NCI-H128 (cell line): ENCODE results near the gene PLLP.
"Not testable (repeated sequence)": the region's sequence is repeated elsewhere in the genome, so short reads cannot be mapped to it uniquely, and the experiment has no call there.

Experiments used
- DNase-seq: peaks from one replicate; lab custom pipeline; 2025; ENCODE audit not compliant: unreplicated experiment; lab: John Stamatoyannopoulos, UW

PLLP gene

DNA sequence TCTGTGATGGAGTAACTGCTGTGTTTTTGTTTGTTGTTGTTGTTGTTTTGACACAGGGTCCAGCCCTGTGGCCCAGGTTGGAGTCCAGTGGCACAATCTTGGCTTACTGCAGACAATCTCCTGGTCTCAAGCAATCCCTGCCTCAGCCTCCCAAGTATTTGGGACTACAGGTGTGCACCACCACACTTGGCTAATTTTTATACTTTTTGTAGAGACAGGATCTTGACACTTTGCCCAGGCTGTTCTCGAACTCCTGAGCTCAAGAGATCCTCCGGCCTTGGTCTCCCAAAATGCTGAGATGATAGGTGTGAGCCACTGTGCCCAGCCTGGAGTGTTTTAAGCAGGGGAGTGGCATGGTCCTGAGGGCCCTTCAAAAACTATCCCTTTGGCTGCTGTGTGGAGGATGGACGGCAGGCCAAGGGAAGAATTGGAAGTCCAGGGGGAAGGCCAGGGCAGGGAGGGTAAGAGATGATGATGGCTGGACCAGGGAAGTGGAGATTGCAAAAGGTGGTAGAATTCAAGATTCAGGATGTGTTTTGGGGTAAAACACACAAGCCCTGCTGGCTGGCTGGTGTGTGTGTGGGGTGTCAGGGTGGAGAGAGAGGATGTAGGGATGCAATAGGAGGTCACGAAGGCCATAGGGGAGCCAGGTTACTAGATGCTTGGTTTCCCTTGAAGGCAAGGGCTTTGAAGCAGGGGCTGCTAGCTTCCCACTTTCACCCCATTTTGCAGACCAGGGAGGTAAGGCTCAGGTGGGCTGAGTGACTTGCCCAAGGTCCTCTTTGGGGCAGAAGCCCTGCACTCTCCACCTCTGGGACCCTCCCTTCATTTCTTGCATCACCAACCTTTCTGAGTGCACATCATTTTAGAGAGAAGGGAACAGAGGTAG is 18.8 kb upstream of the PLLP start:
- no peak for DNase-seq

DNA sequence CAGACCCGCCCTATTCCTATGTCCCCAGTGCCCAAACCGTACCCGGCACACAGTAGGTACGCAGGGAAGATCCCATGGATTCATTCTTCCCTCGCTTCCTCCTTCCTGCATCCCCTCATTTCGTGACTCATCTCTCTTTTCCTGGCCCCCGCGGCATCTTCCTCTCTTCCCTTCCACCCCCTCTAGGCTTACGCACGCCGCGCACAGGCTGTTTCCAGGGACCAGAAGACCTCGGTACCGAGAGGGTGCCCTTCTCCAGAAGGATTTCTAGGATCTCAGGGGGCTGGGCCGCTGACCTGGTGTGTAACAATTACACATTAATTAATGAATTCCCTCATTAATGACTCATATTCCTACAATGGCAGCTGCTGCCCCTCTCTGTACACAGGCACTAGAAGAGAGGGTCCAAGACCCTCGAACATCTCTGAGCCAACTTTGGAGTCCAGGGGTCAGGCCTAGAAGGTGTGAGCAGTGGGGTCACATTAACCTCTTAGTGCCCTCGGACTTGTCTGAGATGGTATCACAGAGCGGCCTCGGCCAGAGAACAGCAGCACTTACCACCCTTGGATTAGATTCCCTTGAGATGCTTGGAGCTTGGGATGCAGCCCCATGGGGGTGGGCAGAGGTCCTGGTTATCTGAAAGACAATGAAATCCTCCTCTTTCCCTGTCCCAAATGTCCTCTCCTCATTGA is 16.8 kb upstream of the PLLP start:
- no peak for DNase-seq

DNA sequence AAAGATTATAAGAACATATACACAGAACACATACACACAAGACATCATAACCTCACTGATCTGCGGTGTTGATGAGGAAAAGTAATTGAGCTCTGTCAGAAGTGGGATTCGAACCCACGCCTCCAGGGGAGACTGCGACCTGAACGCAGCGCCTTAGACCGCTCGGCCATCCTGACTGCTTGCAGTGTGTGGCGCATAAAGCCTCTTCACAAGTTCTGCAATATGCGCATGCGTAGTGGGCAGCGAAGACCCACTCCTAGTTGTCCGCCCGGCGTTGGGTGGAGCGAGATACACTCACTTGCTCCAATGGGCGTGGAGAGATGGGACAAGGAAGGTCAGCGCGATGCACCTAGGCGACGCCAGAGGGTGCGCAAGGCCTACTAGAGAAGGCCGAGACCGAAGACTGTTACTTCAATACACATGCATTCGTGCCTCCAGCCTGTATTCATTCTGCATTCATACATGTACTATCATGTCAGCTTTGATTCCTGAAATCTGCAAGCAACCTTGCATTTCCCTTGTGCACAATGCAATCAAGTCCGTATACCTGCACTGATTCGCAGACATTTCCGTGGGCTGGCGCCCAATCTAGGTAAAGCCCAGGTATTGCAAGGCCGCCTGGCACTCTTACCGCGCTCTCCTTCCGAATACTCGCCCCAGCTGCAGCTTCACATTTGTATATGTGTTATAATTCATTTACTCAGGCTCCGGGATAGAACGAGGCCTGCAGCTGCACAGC is 16.1 kb upstream of the PLLP start:
- DNase-seq = peak; percentile 95

DNA sequence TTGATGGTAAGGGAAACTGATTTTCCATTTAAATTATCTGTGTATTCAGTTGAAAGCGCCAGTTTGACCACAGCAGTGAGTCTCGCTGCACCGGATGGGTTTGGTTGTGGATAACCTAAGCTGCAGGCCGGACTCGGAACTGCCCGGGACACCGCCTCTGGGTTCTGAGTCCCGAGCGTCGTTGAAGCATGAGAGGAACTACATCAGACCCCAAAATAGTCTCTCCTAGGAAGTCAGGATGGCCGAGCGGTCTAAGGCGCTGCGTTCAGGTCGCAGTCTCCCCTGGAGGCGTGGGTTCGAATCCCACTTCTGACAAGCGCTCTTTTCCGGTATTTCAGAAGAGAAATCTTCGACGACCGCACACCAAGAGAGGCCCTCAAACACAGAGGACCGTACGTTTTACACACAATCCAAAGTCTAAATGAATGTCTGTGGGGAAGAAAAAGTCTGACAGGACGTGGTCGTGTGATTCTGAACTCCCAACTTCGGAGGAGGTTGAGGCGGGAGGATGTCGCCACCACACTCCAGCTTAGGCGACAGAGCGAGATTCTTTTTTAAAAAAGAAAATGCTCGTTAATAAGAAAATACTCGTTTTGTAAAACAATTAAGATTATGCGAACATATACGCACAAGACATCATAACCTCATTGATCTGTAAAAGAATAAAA is 15.4 kb upstream of the PLLP start:
- DNase-seq = no peak

DNA sequence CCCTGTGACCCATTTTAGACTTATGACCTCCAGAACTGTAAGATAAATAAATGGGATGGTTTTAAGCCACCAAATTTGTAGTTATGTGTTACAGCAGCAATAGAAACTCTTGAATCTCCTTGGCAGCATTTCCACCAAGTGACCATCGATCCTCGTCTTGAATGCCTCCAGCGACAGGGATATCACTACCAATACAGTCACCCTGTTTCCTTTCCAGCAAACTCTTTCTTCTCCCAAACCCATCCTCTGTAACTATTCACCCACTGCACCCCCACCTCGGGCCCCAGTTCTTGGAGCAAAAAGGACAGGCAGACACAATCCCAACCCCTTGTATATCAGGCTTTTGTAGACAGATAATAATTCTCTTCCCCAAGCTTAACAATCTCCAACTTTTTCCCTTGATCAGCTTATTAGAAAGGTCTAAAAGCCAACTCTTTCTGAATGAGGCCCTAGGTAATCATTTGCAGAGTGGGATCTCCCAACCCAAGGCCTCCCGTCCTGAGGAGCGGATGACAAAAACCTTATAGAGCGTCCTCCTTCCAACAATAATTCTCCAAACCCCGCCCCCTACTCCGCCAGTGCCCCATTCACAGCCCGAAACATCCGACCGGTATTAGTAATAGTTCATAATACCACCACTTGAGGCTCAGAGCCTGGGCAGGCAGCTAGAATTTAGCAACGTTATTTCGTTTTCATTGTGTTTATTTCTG is 14.7 kb upstream of the PLLP start:
- no peak for DNase-seq

DNA sequence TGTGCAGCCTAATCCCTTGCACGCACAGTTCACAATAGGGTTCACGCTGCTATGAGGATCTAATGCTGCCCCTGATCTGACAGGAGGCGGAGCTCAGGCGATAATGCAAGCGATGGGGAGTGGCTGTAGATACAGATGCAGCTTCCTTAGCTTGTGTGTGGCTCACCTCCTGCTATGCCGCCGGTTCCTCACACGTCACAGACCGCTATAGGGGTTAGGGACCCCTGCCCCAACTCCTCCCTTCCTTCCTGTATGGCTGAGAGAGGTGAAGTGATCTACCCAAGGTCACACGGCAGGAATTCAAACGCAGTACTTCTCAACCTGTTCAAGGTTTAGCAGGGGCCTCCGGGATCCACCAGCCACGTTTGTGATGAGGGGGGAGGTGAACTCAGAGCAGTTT is 13.4 kb upstream of the PLLP start:
- no peak for DNase-seq

DNA sequence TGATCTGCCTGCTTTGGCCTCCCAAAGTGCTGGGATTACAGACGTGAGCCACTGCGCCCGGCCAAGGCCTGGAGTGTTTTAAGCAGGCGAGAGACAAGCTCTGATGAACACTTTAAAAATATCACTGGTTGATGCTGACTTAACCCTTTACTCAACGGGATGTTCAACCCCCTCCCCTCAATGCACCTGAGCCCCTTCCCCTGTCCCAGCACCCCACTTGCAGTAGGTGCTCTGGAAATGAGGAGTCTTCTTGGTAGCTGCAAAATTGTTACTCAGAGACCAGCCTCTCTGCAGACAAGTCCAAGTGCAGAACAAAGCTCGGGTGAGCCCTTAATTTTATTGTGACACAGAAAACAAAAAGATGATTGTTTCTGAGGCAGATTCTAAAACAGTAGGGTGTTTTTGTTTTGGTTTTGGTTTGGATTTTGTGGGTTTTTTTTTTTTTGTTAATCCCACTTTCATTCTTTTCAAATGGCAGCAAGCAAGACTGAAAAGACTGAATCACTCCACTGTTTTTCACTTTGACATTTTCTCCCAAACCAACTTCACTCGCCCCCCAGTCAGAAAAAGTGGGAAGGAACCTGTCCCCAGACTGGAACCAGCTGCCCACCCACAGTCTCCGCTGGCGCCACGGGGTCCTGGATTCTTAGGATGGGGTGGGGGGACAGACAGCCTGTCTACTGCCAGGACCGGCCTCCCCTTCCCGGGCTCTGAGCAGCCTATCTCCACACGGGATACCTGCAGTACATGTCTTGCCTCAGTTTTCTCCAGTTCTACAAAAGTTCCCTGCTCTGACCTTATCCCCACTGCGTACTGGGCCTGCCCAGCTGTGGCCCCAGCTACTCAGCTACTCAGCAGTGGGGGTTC is 5.2 kb upstream of the PLLP start:
- DNase-seq = no peak

DNA sequence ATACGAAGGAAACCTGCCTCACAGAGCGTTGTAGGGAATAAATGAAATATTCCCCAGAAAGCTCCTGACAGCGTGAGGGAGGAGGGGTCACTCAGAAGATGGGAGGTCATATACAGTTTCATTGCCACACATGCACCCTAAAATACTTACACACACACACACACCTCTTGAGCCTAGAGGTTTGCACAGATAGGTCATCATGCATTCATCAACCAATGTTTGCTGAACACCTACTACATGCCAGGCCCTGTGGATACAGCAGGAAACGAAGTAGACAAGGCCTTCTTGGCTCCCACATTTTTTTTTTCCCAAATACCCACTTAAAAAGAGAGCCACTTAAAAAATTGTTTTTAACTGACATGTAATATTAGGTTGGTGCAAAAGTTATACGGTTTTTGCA is 907 bp upstream of the PLLP start:
- DNase-seq = no peak

DNA sequence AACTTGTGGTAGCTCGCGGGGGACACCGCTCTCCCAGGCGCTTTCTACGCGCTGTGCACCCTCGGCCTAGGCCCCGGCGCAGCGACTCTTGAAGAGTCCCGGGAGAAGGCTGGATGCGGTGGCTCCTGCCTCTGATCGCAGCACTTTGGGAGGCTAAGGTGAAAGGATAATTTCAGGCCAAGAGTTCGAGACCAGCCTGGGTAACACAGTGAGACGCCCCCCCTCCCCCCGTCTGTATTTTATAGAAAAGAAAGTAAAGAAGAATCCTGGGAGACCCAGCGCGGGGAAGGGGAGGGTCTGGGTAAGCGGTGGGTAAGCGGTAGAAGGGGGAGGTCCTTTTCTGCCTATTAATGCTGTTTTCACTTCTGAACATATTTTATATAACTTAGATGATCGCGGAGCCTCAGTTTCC is 486 bp upstream of the PLLP start:
- no peak for DNase-seq

DNA sequence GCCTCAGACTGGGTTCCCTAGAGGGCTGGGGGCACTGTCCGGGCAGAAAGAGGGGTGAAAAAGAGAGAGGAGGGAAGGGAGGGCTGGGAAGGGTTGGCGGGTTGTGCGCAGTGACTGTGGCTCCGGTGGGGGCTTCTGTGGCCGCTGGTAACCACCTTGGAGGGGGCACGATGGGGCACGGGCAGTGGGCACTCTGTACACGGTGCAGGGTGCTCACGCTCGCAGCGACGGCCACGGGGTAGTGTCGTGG is 588 bp downstream of the PLLP start:
- DNase-seq = no peak

DNA sequence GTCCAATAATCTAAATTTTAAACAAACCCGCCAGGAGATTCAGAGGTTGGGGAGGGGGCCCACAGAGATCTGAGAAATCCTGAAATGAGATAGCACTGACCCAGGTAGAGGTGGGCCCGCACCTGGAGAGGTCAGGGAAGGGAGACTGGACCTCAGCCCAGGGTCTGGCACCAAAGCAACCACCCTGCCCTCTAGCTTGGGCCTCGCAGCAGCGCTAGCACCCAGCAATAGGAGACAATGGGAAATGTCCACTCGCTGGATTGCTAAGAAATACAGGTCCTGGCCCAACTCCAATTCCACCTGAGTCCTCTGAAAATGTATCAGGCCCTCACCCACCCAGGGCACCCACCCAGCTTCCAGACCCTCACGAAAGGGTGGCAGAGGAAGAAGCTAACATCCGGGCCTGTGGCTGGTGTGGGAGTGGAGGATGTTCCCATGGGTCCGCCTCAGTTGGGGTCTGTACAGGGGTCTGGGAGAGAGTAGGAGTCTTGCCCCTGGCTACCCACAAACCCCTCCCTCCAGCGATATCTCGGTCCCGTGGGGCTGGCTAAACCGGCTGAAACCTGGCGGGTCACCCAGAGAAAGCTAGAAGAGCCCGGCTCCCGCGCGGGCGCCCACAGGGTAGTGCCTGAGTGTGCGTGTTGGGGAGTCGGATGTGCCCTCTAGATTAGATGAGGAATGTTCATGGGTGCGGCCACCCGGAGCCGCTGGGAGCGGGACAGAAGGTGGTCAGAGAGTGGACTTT is 1.1 kb downstream of the PLLP start:
- DNase-seq = no peak

DNA sequence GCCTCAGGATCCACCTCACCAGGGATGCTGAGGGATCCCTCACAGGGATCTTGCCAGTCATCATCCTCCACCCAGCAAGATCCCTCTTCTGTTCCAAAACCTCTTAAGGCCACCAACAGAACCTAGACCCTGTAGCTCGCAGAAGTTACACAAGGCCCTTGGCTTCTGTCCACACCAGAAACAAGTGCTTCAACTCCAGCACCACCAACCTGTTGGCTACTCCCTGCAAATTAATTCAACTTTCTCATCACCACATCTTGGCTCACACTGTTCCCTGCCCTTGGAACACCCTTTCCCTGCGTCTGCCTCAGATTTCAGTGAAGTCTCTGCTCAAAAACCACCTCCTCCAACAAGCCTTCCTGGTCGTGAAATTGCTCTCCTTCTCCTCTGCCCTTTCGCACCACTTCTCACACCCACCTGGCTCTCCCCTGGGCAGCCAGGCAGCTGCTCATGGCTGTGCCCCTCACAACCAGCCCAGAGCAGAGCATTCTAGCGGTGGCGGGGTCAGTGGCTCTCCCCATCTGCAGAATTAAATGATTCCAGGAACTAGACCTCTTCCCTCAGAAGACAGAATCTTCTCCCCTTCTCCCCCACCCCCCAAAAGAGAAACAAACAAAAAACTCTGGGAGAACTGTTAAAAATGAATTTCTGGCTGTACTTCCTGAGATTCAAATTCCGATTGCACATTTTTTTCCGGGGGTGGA is 1.8 kb downstream of the PLLP start:
- no peak for DNase-seq

DNA sequence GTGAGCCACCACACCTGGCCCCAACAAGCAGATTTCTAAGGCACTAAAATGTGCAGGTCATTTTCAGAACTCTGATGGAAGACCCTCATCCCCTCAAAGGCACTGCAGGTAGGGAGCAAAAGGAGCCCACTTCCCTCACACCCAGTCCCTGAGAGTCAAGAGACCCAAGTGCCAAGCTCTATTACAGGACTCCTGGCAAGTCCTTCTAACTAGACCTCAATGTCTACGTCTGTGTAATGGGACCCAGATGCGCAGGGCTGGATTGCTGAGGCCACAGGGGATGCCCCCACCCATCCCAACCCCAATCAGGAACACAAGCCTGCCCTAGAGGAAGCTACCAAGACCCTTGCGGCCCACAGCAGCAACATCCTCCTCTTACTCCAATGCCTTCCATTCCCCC is 2.7 kb downstream of the PLLP start:
- DNase-seq = no peak

DNA sequence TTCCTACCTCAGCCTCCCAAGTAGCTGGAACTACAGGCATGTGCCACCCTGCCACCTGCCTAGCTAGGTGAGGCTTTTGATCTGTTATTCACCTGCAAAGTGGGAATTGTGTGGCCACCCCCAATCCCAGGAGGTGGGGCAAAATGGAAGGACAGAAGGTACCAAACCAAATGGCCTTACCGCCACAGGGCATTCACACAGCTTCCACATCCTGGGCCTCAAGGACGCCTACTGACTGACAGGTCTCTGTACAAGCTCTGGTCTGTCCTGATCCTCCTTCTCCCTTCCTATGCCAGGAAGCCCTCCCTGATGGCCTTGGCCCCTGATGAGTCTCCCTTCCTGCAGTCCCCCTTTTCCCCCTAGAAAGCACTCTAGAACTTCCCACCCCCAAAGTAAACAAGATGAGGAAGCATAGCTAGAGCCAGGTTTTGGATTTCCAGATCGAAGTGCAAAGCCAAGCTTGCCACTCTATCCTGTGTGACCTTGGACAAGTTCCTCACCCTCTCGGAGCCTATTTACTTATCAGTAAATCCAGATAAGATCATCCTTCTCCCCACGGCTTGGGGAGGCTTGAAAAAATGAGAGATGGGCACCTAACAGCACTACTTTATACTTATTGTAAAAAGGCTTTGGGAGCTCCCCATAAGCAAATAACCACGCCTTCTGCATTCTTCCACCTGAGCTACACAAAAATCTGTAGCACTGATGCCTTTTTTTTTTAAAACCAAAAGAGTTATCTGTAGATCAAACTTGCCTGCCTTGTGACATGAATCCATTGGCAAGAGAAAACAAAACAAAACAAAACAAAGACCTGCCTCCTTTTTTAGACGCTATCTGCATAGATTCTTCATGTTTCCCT is 4.5 kb downstream of the PLLP start:
- DNase-seq = no peak

DNA sequence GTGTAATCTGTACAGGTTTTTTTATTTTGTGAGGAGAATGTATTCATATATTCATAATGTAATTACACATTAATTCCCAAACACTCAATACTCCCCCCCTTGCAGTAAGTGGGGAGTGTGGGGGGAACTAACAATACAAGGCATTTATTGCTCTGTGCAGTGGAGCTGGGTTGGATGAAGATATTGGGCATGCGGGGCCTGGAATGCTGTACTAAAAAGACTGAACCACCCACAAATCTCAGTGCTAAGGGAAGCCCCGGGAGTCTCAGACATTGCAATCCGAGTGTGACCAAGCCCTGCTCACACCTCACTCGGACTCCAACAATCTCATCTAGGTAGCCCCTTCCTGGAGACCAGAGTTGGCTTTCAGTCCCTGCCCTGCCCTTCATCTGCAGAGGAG is 6.0 kb downstream of the PLLP start:
- no peak for DNase-seq

DNA sequence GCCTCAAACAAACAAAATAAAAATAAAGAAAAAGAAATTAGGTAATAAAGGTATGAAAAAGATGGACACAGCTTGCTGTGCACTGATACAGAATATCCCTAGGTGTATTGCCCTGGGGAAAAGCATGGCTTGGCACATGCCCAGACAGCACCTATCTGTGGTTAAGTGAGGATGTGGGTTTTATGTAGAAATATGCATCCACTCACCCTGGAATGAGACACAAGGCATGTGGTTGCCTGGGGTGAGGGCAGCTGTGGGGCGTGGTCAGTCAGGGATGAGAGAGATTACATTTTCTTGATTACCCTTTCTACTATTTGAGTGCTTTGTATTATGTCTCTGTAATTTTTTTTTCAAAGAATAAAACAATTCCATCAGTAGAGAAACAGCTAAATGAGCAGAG is 6.9 kb downstream of the PLLP start:
- DNase-seq = no peak

DNA sequence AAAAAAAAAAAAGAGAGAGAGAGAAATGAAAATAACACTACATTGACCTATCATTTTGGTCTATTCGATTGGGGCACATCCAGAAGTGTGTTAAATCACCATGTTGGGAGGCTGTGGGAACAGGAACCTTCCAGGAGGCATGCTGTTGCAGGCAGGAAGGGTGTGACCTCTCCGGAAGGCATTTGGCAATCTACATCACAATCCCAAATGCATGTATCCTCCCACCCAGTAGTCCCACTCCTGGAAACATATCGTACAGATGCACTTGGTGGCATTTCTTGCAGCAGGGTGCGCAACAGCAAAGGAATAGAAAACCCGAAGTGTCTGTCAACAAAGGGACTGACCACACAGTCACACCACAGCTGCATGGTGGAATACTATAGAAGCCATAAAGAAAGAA is 7.9 kb downstream of the PLLP start:
- DNase-seq = no peak

DNA sequence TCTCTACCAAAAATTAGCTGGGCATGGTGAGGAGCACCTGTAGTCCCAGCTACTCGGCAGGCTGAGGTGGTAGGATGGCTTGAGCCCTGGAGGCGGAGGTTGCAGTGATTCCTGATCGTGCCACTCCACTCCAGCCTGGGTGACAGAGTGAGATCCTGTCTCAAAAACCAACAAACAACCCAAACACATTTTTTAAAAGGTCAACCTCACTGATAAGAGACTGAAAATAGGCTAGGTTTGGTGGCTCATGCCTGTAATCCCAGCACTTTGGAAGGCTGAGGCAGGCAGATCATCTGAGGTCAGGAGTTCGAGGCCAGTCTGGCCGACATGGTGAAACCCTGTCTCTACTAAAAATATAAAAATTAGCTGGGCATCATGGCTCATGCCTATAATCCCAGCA is 8.5 kb downstream of the PLLP start:
- DNase-seq = not testable (repeated sequence)
